Adipose tissue (tissue), 3 donors: Measurements from ENCODE around the gene DNAJC9. TPM values are rescaled to one million over a fixed set of nuclear protein-coding genes. Genes with fewer than 3 reads are reported as not detected.

ENCODE experiments used
- H3K27ac ChIP-seq: one replicate; pipeline ENCODE4 v1.5.1; 2013; ENCODE audit warnings: low read depth, low read length
- WGBS, 3 donors: extraction: QIAGEN DNeasy Blood & Tissue Kit; methylation state at CpG; one replicate each; pipeline ENCODE4 v1.1.7; 2013; 5-methylcytosine and 5-hydroxymethylcytosine counted together
- polyA plus RNA-seq, 3 donors: library from polyadenylated mRNA; stranded (reverse); fragments of 200-250 nt; gene quantifications; one replicate each; pipeline ENCODE4 v1.2.3, GENCODE V29; 2013
- donor health status: healthy with polysubstance abuse.
- donor health status: Bipolar disorder and iron deficiency.
- donor health status: healthy.

DNAJC9 gene
- polyA plus RNA-seq, 3 donors: 4.3 to 8.8 (median 5.6) TPM

GRCh38 chr10:73246322-73246645 lies 771 bp downstream of the DNAJC9 start:
- 3 to 5% (median 4%) methylated on average over 8 of the region's 8 CpGs for WGBS, 3 donors
- no peak overlapping the region for H3K27ac ChIP-seq

GRCh38 chr10:73244866-73245477 lies 2.1 kb downstream of the DNAJC9 start:
- H3K27ac ChIP-seq: no peak overlapping the region
- WGBS, 3 donors: 37 to 67% (median 39%) methylated on average over 8 of the region's 8 CpGs

- 90 to 98% (median 96%) methylated on average over 2 of the region's 2 CpGs for WGBS, 3 donors
- no peak overlapping the region for H3K27ac ChIP-seq
Observed at GRCh38 chr10:73239908-73240307, 7.1 kb downstream of the DNAJC9 start.

- WGBS, 3 donors: 90 to 95% (median 95%) methylated on average over 5 of the region's 5 CpGs
- H3K27ac ChIP-seq: no peak overlapping the region
Observed at GRCh38 chr10:73238990-73239566, 8.0 kb downstream of the DNAJC9 start.

- H3K27ac ChIP-seq: no peak overlapping the region
- 85 to 89% (median 85%) methylated on average over 7 of the region's 7 CpGs for WGBS, 3 donors
Observed at GRCh38 chr10:73234695-73235094, 12.4 kb downstream of the DNAJC9 start.

GRCh38 chr10:73233883-73234282 lies 13.2 kb downstream of the DNAJC9 start:
- H3K27ac ChIP-seq: no peak overlapping the region
- 86 to 93% (median 88%) methylated on average over 2 of the region's 2 CpGs for WGBS, 3 donors

GRCh38 chr10:73232887-73233286 lies 14.2 kb downstream of the DNAJC9 start:
- 84 to 92% (median 86%) methylated on average over 8 of the region's 8 CpGs for WGBS, 3 donors
- H3K27ac ChIP-seq: no peak overlapping the region

- no peak overlapping the region for H3K27ac ChIP-seq
- WGBS, 3 donors: 60 to 79% (median 65%) methylated on average over 6 of the region's 6 CpGs
Observed at GRCh38 chr10:73229567-73229966, 17.5 kb downstream of the DNAJC9 start.

GRCh38 chr10:73228247-73228646 lies 18.8 kb downstream of the DNAJC9 start:
- 76 to 90% (median 80%) methylated on average over 3 of the region's 3 CpGs for WGBS, 3 donors
- no peak overlapping the region for H3K27ac ChIP-seq

- H3K27ac ChIP-seq: no peak overlapping the region
Observed at GRCh38 chr10:73226663-73227062, 20.4 kb downstream of the DNAJC9 start.

GRCh38 chr10:73225518-73225917 lies 21.5 kb downstream of the DNAJC9 start:
- H3K27ac ChIP-seq: no peak overlapping the region

- WGBS, 3 donors: 83 to 95% (median 90%) methylated on average over 1 of the region's 1 CpG
- no peak overlapping the region for H3K27ac ChIP-seq
Observed at GRCh38 chr10:73220989-73221388, 26.1 kb downstream of the DNAJC9 start.

GRCh38 chr10:73219384-73219783 lies 27.7 kb downstream of the DNAJC9 start:
- H3K27ac ChIP-seq: no peak overlapping the region

GRCh38 chr10:73218431-73219191 lies 28.4 kb downstream of the DNAJC9 start:
- no peak overlapping the region for H3K27ac ChIP-seq
- WGBS, 3 donors: 83 to 92% (median 89%) methylated on average over 2 of the region's 2 CpGs

- no peak overlapping the region for H3K27ac ChIP-seq
- WGBS, 3 donors: 87 to 97% (median 88%) methylated on average over 2 of the region's 2 CpGs
Observed at GRCh38 chr10:73217628-73218027, 29.4 kb downstream of the DNAJC9 start.

- WGBS, 3 donors: 91 to 97% (median 95%) methylated on average over 1 of the region's 1 CpG
- no peak overlapping the region for H3K27ac ChIP-seq
Observed at GRCh38 chr10:73215749-73216148, 31.3 kb downstream of the DNAJC9 start.

GRCh38 chr10:73211106-73211811 lies 35.8 kb downstream of the DNAJC9 start:
- 50 to 80% (median 69%) methylated on average over 4 of the region's 4 CpGs for WGBS, 3 donors
- no peak overlapping the region for H3K27ac ChIP-seq

- 95 to 98% (median 97%) methylated on average over 3 of the region's 3 CpGs for WGBS, 3 donors
- H3K27ac ChIP-seq: no peak overlapping the region
Observed at GRCh38 chr10:73210395-73211105, 36.5 kb downstream of the DNAJC9 start.

- 42 to 75% (median 60%) methylated on average over 1 of the region's 1 CpG for WGBS, 3 donors
- H3K27ac ChIP-seq: no peak overlapping the region
Observed at GRCh38 chr10:73209705-73210104, 37.4 kb downstream of the DNAJC9 start.
